Stimulated activated CD4-positive, alpha-beta T cell treated with anti-CD3 and anti-CD28 coated beads, Interleukin-1b, Interleukin-23, amount 100 ng/mL, for 24 hours (primary cell): Measurements from ENCODE around the gene ARHGEF17.

Experiments
- DNase-seq, 4 experiments: peaks; one replicate each; pipeline ENCODE4 v3.0.0-alpha.2; 2020; ENCODE audit warnings: low read depth in 4 of 4, low spot score in 1 of 4

The ARHGEF17 gene

DNA sequence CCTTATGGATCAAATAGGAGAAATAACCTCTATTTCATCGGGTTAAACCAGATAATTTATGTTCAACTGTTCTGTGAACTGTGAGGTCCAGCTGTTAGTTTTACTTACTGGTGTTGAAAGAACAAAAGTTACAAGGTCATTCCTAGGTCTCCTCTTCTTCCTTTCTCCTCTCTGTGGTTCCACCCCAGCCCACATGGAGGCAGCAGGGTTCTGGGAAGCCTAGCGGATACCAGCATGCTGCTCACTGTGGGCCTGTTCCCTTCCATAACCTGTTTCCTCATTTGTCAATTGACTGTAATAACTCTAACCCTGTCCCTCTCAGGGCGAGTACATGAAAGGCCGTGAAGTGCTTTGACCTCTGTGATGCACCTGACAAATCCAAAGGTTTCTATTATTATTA, 96.0 kb downstream of the ARHGEF17 start:
- DNase-seq, result no peak

DNA sequence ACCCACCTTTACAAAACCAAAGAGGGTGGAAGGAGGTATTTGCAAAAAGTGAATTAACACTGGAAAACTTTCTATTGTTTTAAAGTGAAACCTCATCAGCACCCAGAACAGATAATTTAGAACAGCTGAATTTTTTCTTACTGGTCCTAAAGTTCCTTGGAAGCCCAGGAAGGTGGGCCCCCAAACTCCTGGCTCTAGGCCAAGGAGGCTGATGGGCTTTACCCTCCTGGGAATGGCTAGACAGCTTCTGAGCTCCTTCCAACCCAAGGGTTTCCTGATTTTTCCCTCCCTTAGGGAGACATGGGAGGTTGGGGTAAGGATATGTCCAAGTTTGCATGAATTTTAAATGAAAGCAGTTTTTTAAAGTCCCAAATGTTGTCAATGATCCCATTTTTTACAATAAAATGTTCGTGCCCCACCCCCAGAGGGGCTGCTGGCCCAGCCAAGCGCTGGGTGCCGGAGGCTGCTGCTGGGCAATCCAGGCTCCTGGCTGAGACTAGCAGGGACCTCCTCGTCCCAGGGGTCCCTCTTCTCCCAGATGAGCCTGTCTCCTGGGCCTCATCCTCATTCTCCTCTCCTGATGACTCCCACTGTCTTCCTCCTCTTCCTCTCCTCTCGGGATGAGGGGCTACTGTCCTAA, 96.5 kb downstream of the ARHGEF17 start:
- DNase-seq, result no peak

- no peak for DNase-seq
Observed at GRCh38 chr11:73405146-73405510, 97.1 kb downstream of the ARHGEF17 start.

GRCh38 chr11:73406131-73406530, 98.1 kb downstream of the ARHGEF17 start:
- DNase-seq, result no peak

DNA sequence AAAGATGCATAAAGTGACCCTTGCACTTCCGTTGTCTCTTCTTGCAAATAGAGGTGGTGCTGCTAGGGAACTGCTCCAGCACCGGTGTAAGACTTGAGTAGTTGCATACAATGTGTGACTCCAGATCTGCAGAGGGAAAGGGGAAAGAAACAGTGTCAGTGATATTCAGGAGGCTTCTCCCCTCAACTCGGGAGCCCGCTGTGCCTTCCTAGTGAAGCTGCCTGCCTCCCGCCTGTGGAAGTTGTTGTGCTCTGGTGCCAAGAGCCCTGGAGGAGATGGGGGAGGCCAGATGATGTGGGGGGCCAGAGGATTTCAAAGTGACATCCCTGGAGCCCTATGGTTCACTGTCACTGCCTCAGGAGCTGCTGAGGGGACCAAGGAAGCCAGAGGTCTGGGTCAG, 98.5 kb downstream of the ARHGEF17 start:
- no peak for DNase-seq

- no peak for DNase-seq
Observed at GRCh38 chr11:73409431-73409830, 101.4 kb downstream of the ARHGEF17 start.

GRCh38 chr11:73410627-73411026, 102.6 kb downstream of the ARHGEF17 start:
- no peak for DNase-seq

DNA sequence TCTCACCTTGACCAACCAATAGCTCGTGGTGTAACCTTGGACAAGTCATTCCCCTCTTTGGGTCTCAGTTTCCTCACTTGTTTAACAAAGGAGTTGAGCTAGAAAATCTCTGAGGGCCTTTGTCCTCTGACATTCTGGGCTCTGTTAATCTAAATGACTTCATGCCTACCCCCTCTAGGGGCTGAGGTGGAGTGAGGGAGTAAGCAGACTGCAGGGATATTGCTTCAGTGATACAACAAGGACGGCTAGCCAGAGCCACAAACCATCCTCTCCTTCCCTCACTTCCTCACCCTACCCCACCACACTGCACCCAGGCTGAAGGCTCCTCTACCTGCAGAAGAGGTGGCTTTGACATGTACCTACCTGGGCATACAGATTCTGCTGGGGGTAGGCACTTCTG, 103.0 kb downstream of the ARHGEF17 start:
- no peak for DNase-seq

DNA sequence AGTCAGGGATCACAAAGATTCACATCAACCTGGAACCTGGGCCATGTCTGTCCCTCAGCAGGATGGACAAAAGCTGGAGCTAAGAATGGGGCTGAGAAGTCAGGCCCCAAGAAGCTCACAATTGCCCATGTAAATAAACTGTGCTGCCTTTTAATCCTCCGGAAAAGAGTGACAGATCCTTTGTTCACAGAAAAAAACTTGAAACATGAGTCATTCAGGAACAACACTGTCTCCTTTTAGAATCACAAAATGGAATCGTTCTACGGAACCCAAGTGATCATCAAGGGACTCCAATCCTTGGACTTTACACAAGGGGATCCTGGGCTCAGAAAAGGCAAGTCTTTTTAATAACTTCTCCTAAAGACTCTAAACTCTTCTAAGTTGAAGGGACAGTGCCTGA, 104.2 kb downstream of the ARHGEF17 start:
- no peak for DNase-seq

DNA sequence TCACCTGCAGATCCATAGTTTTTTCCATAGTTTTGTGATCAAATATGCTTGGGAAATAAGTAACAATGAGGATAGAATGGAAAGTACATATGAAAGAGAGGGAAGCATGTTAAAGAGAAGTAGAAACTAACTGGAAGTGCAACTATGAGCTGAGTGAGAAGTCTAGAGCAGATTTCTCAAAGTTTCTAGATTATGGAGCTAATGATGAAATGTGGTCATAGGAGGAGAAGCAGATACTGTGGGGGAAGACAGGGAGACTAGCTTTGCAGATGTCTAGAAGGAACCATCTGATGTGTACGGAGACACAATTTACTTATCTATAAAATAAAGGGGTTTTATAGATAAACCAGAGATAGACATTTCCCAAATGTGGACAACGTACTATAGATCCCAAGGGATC, 105.2 kb downstream of the ARHGEF17 start:
- no peak for DNase-seq

GRCh38 chr11:73414977-73415651, 107.0 kb downstream of the ARHGEF17 start:
- no peak for DNase-seq

- no peak for DNase-seq
Observed at GRCh38 chr11:73415854-73416615, 108.0 kb downstream of the ARHGEF17 start.

GRCh38 chr11:73416786-73417185, 108.7 kb downstream of the ARHGEF17 start:
- no peak for DNase-seq
